SU-DHL-6 (cell line): ENCODE results near the gene EOMES.

Experiments used
- EZH2phosphoT487 ChIP-seq: fragments of 200-600 bp; sonication (generic), shearing (Covaris generic); conservative IDR thresholded peaks from 2 replicates; pipeline ENCODE4 v1.6.1; 2018; ENCODE audit warnings: mild to moderate bottlenecking, antibody characterized with exemption, low read length, moderate library complexity, mixed read lengths
- TF ChIP-seq, protein P1 (sequence below): fragments of 200-600 bp; sonication (generic); IDR thresholded peaks from one replicate; pipeline ENCODE4 v1.5.1; 2017; ENCODE audit warnings: antibody characterized with exemption, mild to moderate bottlenecking, low read length, moderate library complexity; ENCODE audit not compliant: insufficient read depth, poor library complexity, severe bottlenecking

DNA sequence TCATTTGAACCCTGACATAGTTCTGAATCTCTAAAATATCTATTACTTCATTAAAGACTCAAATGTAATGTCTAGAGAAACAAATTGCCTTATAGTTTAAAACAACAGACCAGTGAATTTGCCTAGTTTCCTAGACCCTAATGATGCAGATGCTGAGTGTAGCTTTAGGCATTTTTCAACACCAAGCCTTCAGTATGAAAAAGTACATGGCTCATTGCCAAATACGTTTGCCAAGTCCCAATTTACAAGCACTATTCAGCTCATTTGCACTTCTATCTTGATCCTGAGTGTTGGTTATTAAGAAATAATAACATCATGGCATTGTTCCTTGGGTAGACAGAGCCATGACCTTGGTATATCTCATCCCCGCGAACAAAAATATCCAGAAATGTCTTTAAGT, 46.8 kb downstream of the EOMES start:
- TF ChIP-seq, protein P1, sequence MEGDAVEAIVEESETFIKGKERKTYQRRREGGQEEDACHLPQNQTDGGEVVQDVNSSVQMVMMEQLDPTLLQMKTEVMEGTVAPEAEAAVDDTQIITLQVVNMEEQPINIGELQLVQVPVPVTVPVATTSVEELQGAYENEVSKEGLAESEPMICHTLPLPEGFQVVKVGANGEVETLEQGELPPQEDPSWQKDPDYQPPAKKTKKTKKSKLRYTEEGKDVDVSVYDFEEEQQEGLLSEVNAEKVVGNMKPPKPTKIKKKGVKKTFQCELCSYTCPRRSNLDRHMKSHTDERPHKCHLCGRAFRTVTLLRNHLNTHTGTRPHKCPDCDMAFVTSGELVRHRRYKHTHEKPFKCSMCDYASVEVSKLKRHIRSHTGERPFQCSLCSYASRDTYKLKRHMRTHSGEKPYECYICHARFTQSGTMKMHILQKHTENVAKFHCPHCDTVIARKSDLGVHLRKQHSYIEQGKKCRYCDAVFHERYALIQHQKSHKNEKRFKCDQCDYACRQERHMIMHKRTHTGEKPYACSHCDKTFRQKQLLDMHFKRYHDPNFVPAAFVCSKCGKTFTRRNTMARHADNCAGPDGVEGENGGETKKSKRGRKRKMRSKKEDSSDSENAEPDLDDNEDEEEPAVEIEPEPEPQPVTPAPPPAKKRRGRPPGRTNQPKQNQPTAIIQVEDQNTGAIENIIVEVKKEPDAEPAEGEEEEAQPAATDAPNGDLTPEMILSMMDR, result no peak
- TF ChIP-seq EZH2phosphoT487, result no peak
